Measurements from ENCODE around the gene ARSD.

Gene ARSD

DNA sequence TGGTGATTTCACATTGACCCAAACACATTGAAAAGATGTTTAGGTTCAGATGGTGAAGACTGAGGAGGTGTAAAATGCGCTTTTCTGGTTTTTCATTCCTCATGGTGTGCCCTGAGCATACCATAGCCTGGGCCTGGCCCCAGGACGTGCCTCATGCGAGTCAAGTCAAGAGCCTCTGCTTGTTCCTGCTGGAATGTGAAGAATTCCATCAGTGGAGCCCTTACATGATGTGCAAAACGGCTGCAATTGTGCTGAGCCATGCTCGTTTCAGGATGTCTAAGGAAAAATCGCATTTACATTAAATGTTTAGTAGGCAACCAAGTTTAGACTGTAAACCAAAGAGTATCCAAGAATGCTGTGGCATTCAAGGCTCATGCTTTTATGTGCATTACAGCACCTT, 65.5 kb downstream of the ARSD start:
- no peak overlapping the region for H3K4me3 ChIP-seq

DNA sequence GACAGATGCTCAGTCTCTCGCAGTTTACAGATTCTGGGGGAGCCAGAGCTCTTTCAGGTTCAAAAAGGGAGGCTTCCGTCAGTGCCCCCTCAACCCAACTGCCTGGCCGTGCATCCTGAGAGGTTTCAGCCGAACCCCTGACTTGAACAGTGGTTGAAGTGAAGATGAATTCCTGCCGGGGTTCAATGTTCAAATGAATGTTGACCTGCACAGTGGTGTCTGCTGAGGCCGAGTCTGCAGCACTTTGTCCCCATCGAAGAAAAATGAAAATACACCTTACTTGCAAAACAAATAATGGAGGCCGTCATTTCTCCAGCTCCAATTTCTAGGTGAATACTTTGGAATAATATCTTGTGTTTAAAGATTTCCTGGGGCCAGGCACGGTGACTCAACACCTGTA, 66.7 kb downstream of the ARSD start:
- H3K4me3 ChIP-seq: no peak overlapping the region
- H3K27ac ChIP-seq: no peak overlapping the region

More for the DNA sequence above, 65.5 kb downstream of the ARSD start:
- no peak overlapping the region for H3K27ac ChIP-seq

DNA sequence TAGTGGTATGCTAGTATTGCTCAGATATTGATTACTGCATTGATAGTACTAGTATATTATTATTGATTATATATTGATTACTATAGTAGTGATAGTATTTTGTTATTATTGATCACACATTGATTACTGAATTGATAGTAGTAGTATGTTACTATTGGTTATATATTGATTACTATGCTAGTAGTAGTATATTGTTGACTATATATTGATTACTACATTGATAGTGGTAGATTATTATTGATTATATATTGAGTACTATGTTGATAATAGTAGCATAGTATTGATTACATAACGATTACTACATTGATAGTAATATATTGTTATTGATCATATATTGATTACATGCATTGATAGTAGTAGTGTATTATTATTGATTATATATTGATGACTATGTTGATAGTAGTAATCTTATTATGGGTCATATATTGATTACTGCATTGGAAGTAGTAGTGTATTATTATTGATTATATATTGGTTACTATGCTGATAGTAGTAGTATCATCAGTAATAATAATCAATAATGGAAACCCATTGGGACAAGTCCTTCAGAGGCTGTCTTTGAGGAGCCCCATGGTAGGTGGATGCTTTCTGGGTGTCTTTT, 69.8 kb downstream of the ARSD start:
- Histone ChIP-seq H3K27ac (no peak overlapping the region), H3K4me3 (no peak overlapping the region)

DNA sequence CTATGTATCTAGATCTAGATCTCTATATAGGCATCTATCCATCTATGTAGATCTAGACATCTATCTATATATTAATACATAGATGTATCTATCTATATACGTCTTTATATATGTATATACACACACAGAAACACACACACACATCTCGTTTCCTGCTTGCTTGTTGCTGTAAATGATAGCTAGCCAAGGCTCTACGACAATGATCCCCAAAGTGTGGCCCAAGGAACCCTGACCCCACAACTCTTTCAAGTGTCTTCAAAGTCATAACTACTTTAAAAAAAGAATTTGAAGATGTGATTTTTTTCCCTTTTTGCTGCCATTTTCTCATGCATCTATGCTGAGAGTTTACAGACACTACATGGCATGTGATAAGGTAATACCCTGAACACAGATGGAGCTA, 71.6 kb downstream of the ARSD start:
- no peak overlapping the region for H3K4me3 ChIP-seq
- H3K27ac ChIP-seq: no peak overlapping the region

DNA sequence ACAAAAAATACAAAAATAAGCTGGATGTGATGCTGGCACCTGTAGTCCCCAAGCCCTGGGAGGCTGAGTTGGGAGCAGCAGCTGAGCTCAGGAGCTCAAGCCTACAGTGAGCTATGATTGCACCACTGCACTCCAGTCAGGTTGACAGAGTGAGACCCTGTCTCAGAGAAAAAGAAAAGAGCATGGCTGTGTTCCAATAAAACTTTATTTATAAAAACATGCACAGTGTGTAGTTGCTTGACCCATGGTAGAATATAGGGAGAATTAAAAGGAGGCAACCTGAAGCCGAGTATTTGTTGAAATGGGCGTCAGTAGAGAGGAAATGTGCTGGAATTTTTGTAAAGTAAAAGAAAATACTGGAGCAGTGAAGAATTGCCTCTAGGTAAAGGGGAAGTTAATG, 73.4 kb downstream of the ARSD start:
- H3K4me3 ChIP-seq: no peak overlapping the region

DNA sequence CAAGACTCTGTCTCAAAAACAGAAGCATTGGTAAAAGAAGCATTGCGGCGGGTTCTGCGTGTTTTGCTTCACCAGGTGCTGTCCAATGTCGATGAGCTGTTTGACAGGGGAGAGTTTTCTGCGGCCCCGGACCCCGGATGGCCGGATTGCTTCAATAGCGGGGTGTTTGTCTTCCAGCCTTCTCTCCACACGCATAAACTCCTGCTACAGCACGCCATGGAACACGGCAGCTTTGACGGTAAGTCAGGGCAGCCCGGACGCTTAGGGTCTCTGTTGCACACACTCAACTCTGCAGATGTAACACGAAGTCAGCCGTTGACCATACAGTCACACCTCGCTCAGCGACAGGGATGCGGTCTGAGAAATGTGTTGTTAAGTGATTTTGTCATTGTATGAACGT, 74.2 kb downstream of the ARSD start:
- Histone ChIP-seq H3K27ac (no peak overlapping the region), H3K4me3 (no peak overlapping the region)

More for the DNA sequence above, 73.4 kb downstream of the ARSD start:
- no peak overlapping the region for H3K27ac ChIP-seq

All from skin epidermis (tissue), 12 donors.